ENCODE data around the gene DLX2. TPM values are rescaled to one million over a fixed set of nuclear protein-coding genes. Genes with fewer than 3 reads are reported as not detected.

The DLX2 gene
- total and polyA plus RNA-seq, 10 of the 15 experiments (the other 5 are each of a cell fraction or from before 2014, with no cell fraction given) = 0.03 TPM; not detected in 9

- Histone ChIP-seq H3K9ac (ENCODE audit: control insufficient read depth, insufficient read depth, low read length) (no peak overlapping the region), H3K27me3 (replicated peaks in 1 of 2; ENCODE audit: control insufficient read depth in 2 of 2, insufficient read depth in 2 of 2, low read length in 1 of 2) (peaks cover 34 to 59% of the 10 kb centered on the region in 2 experiments), H3K4me3 (peak overlapping the region; percentile 65; the same call in 1 of the 2 replicates), H3K4me1 (ENCODE audit: control insufficient read depth, insufficient read depth, low read length) (peaks cover 25% of the 10 kb centered on the region), H3K79me2 (ENCODE audit: control insufficient read depth, insufficient read depth, low read length) (no peaks in the 10 kb centered on the region), H3K9me3 (replicated peaks; ENCODE audit: control insufficient read depth, insufficient read depth, low read length) (no peaks in the 10 kb centered on the region), H3K27ac (ENCODE audit: control insufficient read depth, insufficient read depth) (no peak overlapping the region), H2AFZ (ENCODE audit: control insufficient read depth, low read depth, low read length) (peak overlapping the region; percentile 54; the same call in 1 of the 2 replicates), H4K20me1 (ENCODE audit: control insufficient read depth, insufficient read depth) (peaks cover 2% of the 10 kb centered on the region; the same call in 1 of the 2 replicates), H3K36me3 (ENCODE audit: control insufficient read depth in 2 of 2, insufficient read depth in 2 of 2, low read length in 1 of 2) (no peaks in the 10 kb centered on the region), H3K4me2 (ENCODE audit: control insufficient read depth, insufficient read depth) (peak overlapping the region; percentile 92)
- in situ Hi-C loops (cut with MboI) = no loop called here
- 23% methylated on average over 32 of the region's 40 CpGs for WGBS (ENCODE audit: insufficient coverage, insufficient replicate concordance, low lambda C conversion rate, missing lambda C conversion rate)
- ChIA-PET POLR2A (no interaction called here), RAD21 (ENCODE audit: unreplicated experiment) (no interaction called here), CTCF (interaction anchor here (0.6 kb wide), 1 partner anchor 521 kb away, joined by 4 read pairs; no protein-coding TSS in a partner anchor), SMC1A (ENCODE audit: uncharacterized antibody, unreplicated experiment) (interaction anchor here (0.9 to 1.0 kb wide), 2 partner anchors 18 to 236 kb away, joined by 3 read pairs; no protein-coding TSS in a partner anchor)
- BruUV-seq (replicated peaks) = no TSS peak
- no peak; the same call in 2 of the 3 replicates for ATAC-seq
- no peak for DNase-seq (ENCODE audit: low read depth, low spot score)
- intact Hi-C loops (cut with micrococcal nuclease; ENCODE audit: unreplicated experiment) = no loop called here
- TF ChIP-seq RUNX3 (IDR thresholded peaks at IDR 0.05; ENCODE audit: low read length) (no peak), CTCF (IDR thresholded peaks at IDR 0.05 in 2 of 3, conservative IDR thresholded peaks at IDR 0.05 in 1 of 3; ENCODE audit: control insufficient read depth in 2 of 3, extremely low read depth in 1 of 3, insufficient read depth in 1 of 3, low read depth in 3 of 3, low read length in 3 of 3) (peak in 1 of 3 experiments; percentile 19; a peak in 1 of 6 replicates)
- no peak for FAIRE-seq
Measured at GRCh38 chr2:172095905-172096625, 6.6 kb downstream of the DLX2 start.
